ENCODE measurements around the gene MANF. TPM values are rescaled to one million over a fixed set of nuclear protein-coding genes. Genes with fewer than 3 reads are reported as not detected.

The MANF gene
- total and polyA plus RNA-seq, 2 of the 4 experiments (the other 2 are of a cell fraction) = 65.4 to 122 TPM

DNA sequence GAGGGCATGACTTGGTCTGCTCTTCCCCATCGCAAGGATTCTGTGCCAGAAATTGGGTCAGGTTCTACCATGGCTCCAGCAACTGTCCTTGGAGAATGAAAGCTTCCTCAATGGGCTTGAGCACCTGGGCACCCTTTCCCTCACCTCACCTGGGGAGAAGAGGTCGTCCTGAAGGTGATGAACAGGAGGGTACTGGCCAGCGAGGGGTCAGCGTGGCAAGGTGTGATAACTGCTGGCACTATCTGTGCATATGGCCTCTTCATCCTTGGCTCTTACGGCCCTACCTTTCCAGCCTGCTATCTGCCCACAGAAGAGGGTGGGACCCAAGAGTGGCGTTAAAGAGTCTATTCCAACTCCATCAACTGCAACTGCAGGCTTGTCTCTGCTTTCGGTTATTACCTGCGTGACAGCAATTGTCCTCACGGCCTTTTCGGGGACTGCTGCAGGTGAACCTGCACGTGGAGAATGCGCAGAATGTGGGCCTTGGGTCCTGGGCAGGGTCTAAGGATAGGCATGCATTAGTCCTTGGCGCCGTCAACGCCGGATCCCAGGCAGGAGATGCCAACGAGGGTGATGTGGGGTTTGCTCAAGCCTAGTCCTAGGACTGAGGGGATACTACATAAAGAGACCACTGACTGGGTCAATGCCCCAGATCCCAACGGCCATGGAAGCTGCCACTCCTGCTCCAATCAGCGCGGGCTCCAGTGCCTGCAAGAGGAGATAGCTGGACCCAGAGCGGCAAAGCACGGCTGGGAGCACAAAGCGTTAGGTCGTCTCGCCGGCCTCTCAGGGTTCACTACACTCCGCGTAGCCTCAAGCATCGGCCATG lies 5.4 kb downstream of the MANF start:
- no peak for TF ChIP-seq BHLHE40 (IDR thresholded peaks at IDR 0.05; ENCODE audit: low read depth, low read length)
- TF ChIP-seq MAZ (IDR thresholded peaks at IDR 0.05; ENCODE audit: borderline replicate concordance, low read depth, low read length) = no peak
- no peak for TF ChIP-seq RFX5 (IDR thresholded peaks at IDR 0.05; ENCODE audit: low read depth, low read length)
- TF ChIP-seq RCOR1 (IDR thresholded peaks at IDR 0.05; ENCODE audit: insufficient replicate concordance, low read length) = no peak
- no peak for TF ChIP-seq MAFK (IDR thresholded peaks at IDR 0.05; ENCODE audit: low read depth, low read length)
- TF ChIP-seq RAD21 (IDR thresholded peaks at IDR 0.05; ENCODE audit: low read length) = no peak
- no peak for TF ChIP-seq CEBPB (IDR thresholded peaks at IDR 0.05; ENCODE audit: low read depth, low read length)
- TF ChIP-seq, protein P1, sequence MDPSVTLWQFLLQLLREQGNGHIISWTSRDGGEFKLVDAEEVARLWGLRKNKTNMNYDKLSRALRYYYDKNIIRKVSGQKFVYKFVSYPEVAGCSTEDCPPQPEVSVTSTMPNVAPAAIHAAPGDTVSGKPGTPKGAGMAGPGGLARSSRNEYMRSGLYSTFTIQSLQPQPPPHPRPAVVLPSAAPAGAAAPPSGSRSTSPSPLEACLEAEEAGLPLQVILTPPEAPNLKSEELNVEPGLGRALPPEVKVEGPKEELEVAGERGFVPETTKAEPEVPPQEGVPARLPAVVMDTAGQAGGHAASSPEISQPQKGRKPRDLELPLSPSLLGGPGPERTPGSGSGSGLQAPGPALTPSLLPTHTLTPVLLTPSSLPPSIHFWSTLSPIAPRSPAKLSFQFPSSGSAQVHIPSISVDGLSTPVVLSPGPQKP (IDR thresholded peaks at IDR 0.05; ENCODE audit: borderline replicate concordance, low read depth, low read length) = no peak
- POLR2A ChIA-PET (ENCODE audit: unreplicated experiment) = no interaction called here

More for the DNA sequence above, 5.4 kb downstream of the MANF start:
- Histone ChIP-seq H3K27ac (ENCODE audit: insufficient read depth, low read length) (peak overlapping the region; percentile 77), H4K20me1 (ENCODE audit: insufficient read depth, low read length) (peaks cover 81% of the 10 kb centered on the region), H4K5ac (ENCODE audit: low read depth, low read length) (peak overlapping the region; percentile 92), H2AK9ac (replicated peaks; ENCODE audit: low read depth, low read length, poor library complexity) (peak overlapping the region; percentile 68), H3K4me2 (ENCODE audit: low read depth, low read length) (peak overlapping the region; percentile 93), H4K91ac (ENCODE audit: insufficient read depth, low read depth, low read length) (no peak overlapping the region), H3K79me1 (ENCODE audit: low read depth in 1 of 2, low read length in 2 of 2) (peaks cover 31 to 81% of the 10 kb centered on the region in 2 experiments), H3K9me1 (ENCODE audit: insufficient read depth, low read length) (peaks cover 15% of the 10 kb centered on the region), H3K4me1 (ENCODE audit: control insufficient read depth, insufficient read depth, low read length) (peaks cover 34% of the 10 kb centered on the region), H3K9me3 (ENCODE audit: control insufficient read depth, insufficient read depth, low read length) (no peaks in the 10 kb centered on the region), H3K36me3 (ENCODE audit: control insufficient read depth, insufficient read depth, low read length) (peaks cover 57% of the 10 kb centered on the region), H3K4me3 (ENCODE audit: insufficient read depth, low read depth, low read length) (peak overlapping the region; percentile 39), H2AK5ac (ENCODE audit: low read depth, low read length) (peak overlapping the region; percentile 65; the same call in 1 of the 2 replicates), H3K27me3 (ENCODE audit: control insufficient read depth, insufficient read depth, low read length) (no peaks in the 10 kb centered on the region), H3K56ac (ENCODE audit: extremely low read depth, insufficient read depth, low read length) (no peak overlapping the region; the same call in 1 of the 2 replicates), H4K8ac (ENCODE audit: low read depth in 2 of 2, low read length in 2 of 2) (peak overlapping the region in 1 of 2 experiments; percentile 89; a peak in 2 of 4 replicates), H2BK5ac (ENCODE audit: low read depth, low read length, poor library complexity, severe bottlenecking) (peak overlapping the region; percentile 46), H3K14ac (replicated peaks; ENCODE audit: low read depth, low read length) (peak overlapping the region; percentile 74), H3K9ac (ENCODE audit: low read depth, low read length) (peak overlapping the region; percentile 78), H3K18ac (ENCODE audit: low read depth, low read length) (no peak overlapping the region), H2BK20ac (ENCODE audit: low read depth, low read length) (no peak overlapping the region), H2BK120ac (ENCODE audit: low read depth, low read length) (no peak overlapping the region), H3K23ac (ENCODE audit: low read depth, low read length) (peak overlapping the region; percentile 66; the same call in 1 of the 2 replicates), H2BK15ac (ENCODE audit: low read depth, low read length) (no peak overlapping the region), H2AFZ (replicated peaks; ENCODE audit: low read length, poor library complexity) (peak overlapping the region; percentile 91), H3K4ac (ENCODE audit: low read depth, low read length) (peak overlapping the region; percentile 83; the same call in 1 of the 2 replicates)
- CTCF ChIA-PET = interaction anchor here (1.0 to 1.3 kb wide), 2 partner anchors 20 to 292 kb away, joined by 3 read pairs; no protein-coding TSS in a partner anchor
- in situ Hi-C loops (cut with MboI; ENCODE audit: low sequenced_read_pairs) = loop anchor here (25.0 kb wide), 2 partner anchors 547 to 1053 kb away; partner anchors contain the start of genes PARP3, RASSF1, RRP9 and TUSC2
- no peak for DNase-seq
- intact Hi-C loops (cut with micrococcal nuclease) = loop anchor here (1.0 kb wide), 2 partner anchors 292 to 774 kb away; no protein-coding TSS in a partner anchor
- no TSS peak for BruUV-seq (replicated peaks)
- WGBS, 2 experiments (ENCODE audit: extremely low coverage in 2 of 2, insufficient read length in 1 of 2) = 18% methylated on average over 9 of the region's 29 CpGs; no CpG with 5 or more reads in 1 of the 2 experiments
- dilution Hi-C loops (cut with HindIII; ENCODE audit: low sequenced_read_pairs, unreplicated experiment) = no loop called here
- ATAC-seq (ENCODE audit: low read depth) = no peak

Data from IMR-90 (cell line).